Measurements from ENCODE around the gene ZNF597. TPM values are rescaled to one million over a fixed set of nuclear protein-coding genes. Genes with fewer than 3 reads are reported as not detected.

Gene ZNF597
- total RNA-seq, 2 experiments from 2014 or later = 1.9 to 2.1 TPM

Small RNA genes within 50 kb of the gene (microRNA-seq; reads per million reads assigned to microRNA genes)
- not detected for gene MIR6126 (ENCODE audit: borderline replicate concordance)

Small RNA genes within 50 kb of the gene (small RNA-seq; reads per million reads assigned to genes)
- gene MIR6126 = not detected

Other genes with a start within 250 kb of the ZNF597 start
- gene ZNF200, start 208.3 kb downstream of the ZNF597 start, total RNA-seq (2014; rRNA removed; shearing (Covaris generic)) = 19.8 and 26.2 TPM in 2 replicates
- gene ZNF200, start 208.3 kb downstream of the ZNF597 start, total RNA-seq (2022) = 13.9 TPM in 2 replicates
- gene MEFV, start 186.9 kb downstream of the ZNF597 start, total RNA-seq (2014; rRNA removed; shearing (Covaris generic)) = 0.57 TPM in 1 of 2 replicates, not detected in the other
- gene MEFV, start 186.9 kb downstream of the ZNF597 start, total RNA-seq (2022) = 0.27 TPM in 1 of 2 replicates, not detected in the other
- gene ZNF263, start 160.0 kb downstream of the ZNF597 start, total RNA-seq (2014; rRNA removed; shearing (Covaris generic)) = 65.2 and 65.9 TPM in 2 replicates
- gene ZNF263, start 160.0 kb downstream of the ZNF597 start, total RNA-seq (2022) = 27.6 and 27.9 TPM in 2 replicates
- 0.03 and 0.10 TPM in 2 replicates for gene TIGD7, start 138.1 kb downstream of the ZNF597 start, total RNA-seq (2014; rRNA removed; shearing (Covaris generic))
- gene TIGD7, start 138.1 kb downstream of the ZNF597 start, total RNA-seq (2022) = 5.1 TPM in 2 replicates
- 1.4 and 2.6 TPM in 2 replicates for gene ZNF75A, start 138.0 kb downstream of the ZNF597 start, total RNA-seq (2014; rRNA removed; shearing (Covaris generic))
- gene ZNF75A, start 138.0 kb downstream of the ZNF597 start, total RNA-seq (2022) = 18.9 and 23.0 TPM in 2 replicates
- 0.09 and 0.10 TPM in 2 replicates for gene OR2C1, start 87.6 kb downstream of the ZNF597 start, total RNA-seq (2014; rRNA removed; shearing (Covaris generic))
- not detected in 2 replicates for gene OR2C1, start 87.6 kb downstream of the ZNF597 start, total RNA-seq (2022)
- 19.4 and 22.5 TPM in 2 replicates for gene ZSCAN32, start 42.5 kb downstream of the ZNF597 start, total RNA-seq (2014; rRNA removed; shearing (Covaris generic))
- 17.0 and 22.9 TPM in 2 replicates for gene ZSCAN32, start 42.5 kb downstream of the ZNF597 start, total RNA-seq (2022)
- gene ZNF174, start 42.3 kb downstream of the ZNF597 start, total RNA-seq (2014; rRNA removed; shearing (Covaris generic)) = 21.1 and 23.3 TPM in 2 replicates
- 20.6 and 21.7 TPM in 2 replicates for gene ZNF174, start 42.3 kb downstream of the ZNF597 start, total RNA-seq (2022)
- 8.5 and 24.8 TPM in 2 replicates for gene NAA60, start 176 bp upstream of the ZNF597 start, total RNA-seq (2014; rRNA removed; shearing (Covaris generic))
- gene NAA60, start 176 bp upstream of the ZNF597 start, total RNA-seq (2022) = 40.1 and 51.1 TPM in 2 replicates
- gene C16orf90, start 52.0 kb upstream of the ZNF597 start, total RNA-seq (2014; rRNA removed; shearing (Covaris generic)) = not detected in 2 replicates
- not detected in 2 replicates for gene C16orf90, start 52.0 kb upstream of the ZNF597 start, total RNA-seq (2022)
- 7.6 and 8.9 TPM in 2 replicates for gene CLUAP1, start 57.5 kb upstream of the ZNF597 start, total RNA-seq (2014; rRNA removed; shearing (Covaris generic))
- gene CLUAP1, start 57.5 kb upstream of the ZNF597 start, total RNA-seq (2022) = 7.7 and 7.8 TPM in 2 replicates
- gene NLRC3, start 133.9 kb upstream of the ZNF597 start, total RNA-seq (2014; rRNA removed; shearing (Covaris generic)) = 42.7 and 50.6 TPM in 2 replicates
- 59.4 and 74.0 TPM in 2 replicates for gene NLRC3, start 133.9 kb upstream of the ZNF597 start, total RNA-seq (2022)
- gene SLX4, start 168.1 kb upstream of the ZNF597 start, total RNA-seq (2014; rRNA removed; shearing (Covaris generic)) = 13.2 and 13.7 TPM in 2 replicates
- gene SLX4, start 168.1 kb upstream of the ZNF597 start, total RNA-seq (2022) = 35.7 and 40.0 TPM in 2 replicates
- 38.3 and 45.5 TPM in 2 replicates for gene DNASE1, start 211.2 kb upstream of the ZNF597 start, total RNA-seq (2014; rRNA removed; shearing (Covaris generic))
- 75.4 and 84.8 TPM in 2 replicates for gene DNASE1, start 211.2 kb upstream of the ZNF597 start, total RNA-seq (2022)